ELF-1 (cell line): ENCODE data around the gene CD320.
A peak's percentile ranks its signal among the peaks of the same experiment; 100 is the strongest.
"Not testable (repeated sequence)": the region's sequence is repeated elsewhere in the genome, so short reads cannot be mapped to it uniquely, and the experiment has no call there.

ENCODE experiments used
- DNase-seq: peaks from one replicate; pipeline ENCODE4 v3.0.0-alpha.2; 2016; ENCODE audit warnings: low read depth, low spot score

Gene CD320

DNA sequence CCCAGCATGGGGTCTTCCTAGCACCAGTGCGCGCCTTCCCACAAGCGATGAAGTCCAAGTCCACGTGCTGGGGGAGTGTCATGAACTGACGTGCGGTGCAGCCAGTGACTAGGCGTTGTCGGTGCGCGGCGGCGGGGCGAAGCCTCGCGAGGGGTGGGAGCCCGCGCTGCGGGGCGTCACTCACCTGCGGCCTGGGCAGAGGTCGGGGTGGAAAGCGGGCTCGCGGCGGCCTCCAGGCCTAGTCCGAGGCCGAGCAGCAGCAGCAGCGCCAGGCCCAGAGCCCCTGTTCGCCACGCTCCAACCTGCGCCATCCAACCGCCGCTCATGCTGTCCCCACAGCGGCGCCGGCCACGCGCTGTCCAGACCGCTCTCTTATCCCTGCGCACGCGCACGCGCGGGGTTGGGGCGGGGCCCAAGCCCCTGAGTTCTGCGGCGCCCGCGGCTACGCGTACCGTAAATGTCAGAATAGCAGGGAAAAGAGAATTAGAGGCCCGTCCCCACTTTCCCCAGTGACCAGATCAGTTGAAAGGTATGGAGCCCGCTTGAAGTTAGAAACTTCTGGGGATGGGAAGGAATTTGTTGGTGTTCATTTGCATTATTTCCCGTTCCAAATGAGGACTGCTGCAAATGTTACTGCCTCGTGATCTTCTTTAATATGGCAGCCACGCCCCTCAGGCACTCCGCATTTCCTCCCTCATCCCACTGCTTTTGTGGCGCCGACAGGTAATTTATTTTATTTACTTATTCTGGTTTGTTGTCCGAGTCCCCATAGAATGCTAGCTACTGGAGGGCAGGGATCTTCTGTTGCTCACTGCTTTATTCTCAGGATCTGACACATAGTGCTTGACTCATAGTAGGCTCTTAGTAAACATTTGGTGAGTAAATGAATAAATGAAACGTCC, at the start of gene CD320:
Gene CD320 (minus strand): TSS at position 394 of the 902 bp plus-strand sequence. CDS start 68 bp downstream, at position 326.
- DNase-seq = peak; percentile 94

DNA sequence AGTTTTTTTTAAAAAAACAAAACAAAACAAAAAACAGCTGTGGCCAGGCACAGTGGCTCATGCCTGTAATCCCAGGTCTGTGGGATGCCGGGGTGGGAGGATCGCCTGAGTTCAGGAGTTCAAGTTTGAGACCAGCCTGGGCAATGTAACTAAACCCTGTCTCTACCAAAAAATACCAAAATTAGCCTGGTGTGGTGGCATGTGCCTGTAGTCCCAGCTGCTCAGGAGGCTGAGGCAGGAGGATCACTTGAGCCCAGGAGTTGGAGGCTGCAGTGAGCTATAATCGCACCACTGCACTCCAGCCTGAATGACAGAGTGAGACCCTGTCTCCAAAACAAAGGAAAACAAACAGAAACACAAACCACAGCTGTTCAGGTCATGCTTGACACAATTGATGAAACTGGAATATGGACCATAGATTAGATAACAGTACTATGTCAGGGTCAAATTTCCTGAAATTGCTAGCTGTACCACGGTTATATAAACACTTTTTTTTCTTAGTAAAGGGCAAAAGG, 48.9 kb upstream of the CD320 start:
- DNase-seq = no peak

DNA sequence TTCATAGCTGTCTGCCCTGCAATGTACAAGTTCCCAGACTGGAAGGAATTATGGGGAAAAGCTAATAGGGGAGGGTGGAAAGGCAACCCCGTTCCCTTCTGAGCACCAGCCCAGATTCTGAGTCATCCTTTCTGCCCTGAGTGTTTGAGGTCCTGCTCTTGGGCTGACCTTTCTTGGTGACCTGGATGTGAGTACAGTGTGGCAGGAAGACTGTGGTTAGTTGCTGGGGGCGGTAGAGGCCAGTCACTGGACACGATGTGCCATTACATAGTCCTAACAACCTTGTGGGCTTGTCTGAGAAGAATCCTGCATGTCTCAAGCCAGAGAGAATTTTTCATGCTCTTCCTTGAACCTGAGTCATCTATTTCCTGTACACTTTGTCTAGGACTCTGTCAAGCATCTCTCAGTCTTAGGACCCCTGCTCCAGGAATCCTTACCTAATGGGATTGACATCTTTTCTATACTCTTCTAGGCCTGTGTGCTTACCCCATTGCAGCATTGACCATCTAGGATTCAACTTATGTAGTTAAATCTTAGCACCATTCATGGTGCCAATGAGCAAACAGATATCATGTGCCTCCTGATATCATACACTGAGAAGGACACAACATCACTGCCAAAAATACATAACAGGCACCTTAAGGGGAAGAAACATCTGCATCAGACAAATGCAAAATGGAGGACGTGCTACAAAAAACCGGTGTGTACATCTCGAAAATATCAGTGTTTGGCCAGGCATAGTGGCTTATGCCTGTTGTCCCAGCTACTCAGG, 47.7 kb upstream of the CD320 start:
- DNase-seq = no peak

DNA sequence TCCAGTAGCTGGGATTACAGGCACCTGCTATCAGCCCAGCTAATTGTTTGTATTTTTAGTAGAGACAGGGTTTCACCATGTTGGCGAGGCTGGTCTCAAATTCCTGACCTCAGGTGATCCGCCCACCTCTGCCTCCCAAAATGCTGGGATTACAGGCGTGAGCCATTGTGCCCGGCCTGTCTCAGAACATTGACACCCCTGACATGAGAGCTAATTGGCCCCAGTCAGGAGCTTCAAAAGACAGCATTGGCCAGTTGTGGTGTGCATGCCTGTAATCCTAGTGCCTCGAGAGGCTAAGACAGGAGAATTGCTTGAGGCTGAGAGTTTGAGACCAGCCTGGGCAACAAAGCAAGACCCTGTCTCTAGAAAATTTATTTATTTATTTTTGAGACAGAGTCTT, 44.7 kb upstream of the CD320 start:
- DNase-seq = peak; percentile 57

DNA sequence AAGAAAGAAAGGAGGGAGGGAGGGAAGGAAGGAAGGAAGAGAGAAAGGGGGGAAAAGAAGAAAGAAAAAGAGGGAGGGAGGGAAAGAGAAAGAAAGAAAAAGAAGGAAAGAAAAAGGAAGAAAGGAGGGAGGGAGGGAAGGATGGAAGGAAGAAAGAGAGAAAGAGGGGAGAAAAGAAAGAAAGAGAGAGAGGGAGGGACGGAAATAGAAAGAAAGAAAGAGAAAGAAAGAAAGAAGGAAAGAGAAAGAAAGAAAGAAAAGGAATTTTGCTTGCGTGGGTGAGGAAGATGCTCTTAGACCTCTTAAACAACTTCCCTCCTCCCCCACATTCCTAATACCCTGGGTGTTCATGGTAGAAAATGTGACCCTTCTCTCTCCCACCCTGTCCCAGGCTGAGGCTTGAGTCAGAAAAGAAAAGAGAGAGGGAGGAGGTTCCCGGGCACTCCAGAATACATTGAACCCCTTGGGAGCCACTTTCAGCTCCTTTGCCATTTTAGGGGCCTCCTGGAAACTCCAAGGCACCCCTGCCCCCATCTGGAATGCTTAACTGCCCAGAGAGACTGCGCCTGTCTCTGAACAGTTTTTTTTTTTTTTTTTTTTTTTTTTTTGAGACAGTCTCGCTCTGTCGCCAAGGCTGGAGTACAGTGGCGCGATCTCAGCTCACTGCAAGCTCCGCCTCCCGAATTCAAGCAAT, 44.1 kb upstream of the CD320 start:
- DNase-seq = no peak

DNA sequence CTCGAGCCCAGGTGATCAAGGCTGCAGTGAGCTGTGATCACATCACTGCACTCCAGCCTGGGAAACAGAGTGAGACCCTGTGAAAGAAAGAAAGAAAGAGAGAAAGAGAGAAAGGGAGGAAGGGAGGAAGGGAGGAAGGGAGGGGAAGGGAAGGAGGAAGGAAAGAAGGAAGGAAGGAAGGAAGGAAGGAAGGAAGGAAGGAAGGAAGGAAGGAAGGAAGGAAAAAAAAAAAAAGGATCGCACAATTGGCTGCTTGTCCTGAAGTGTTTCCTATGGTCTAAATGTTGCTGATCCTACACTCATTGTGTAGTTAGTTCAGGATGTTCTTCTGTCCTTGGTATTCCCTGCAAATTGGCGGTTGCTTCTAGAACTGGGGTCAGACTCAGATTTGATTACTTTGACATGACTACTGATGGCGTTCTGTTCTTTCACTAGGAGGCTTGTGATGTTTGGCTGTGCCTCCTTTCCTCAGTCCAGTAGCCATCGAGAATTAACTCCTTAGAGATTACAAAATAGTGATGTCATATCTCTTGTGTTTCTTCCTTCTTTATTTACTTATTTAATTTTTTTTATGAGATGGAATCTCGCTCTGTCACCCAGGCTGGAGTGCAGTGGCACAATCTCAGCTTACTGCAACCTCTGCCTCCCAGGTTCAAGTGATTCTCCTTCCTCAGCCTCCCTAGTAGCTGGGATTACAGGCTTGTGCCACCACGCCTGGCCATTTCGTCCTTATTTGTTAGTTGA, 41.6 kb upstream of the CD320 start:
- DNase-seq = not testable (repeated sequence)

DNA sequence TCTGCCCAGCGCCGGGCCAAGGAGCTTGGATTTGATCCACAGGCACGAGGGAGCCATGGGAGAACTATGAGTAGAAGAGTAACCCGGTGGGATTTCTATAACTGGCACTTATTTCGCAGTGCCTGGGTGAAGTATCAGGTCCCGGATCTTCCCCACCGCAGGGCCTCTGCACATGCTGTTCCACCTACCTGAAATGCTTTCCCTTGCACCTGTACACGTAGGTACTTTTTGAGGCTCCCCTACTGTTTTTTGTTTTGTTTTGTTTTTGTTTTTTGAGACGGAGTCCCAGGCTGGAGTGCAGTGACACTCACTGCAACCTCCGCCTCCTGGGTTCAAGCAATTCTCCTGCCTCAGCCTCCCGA, 35.3 kb upstream of the CD320 start:
- no peak for DNase-seq

DNA sequence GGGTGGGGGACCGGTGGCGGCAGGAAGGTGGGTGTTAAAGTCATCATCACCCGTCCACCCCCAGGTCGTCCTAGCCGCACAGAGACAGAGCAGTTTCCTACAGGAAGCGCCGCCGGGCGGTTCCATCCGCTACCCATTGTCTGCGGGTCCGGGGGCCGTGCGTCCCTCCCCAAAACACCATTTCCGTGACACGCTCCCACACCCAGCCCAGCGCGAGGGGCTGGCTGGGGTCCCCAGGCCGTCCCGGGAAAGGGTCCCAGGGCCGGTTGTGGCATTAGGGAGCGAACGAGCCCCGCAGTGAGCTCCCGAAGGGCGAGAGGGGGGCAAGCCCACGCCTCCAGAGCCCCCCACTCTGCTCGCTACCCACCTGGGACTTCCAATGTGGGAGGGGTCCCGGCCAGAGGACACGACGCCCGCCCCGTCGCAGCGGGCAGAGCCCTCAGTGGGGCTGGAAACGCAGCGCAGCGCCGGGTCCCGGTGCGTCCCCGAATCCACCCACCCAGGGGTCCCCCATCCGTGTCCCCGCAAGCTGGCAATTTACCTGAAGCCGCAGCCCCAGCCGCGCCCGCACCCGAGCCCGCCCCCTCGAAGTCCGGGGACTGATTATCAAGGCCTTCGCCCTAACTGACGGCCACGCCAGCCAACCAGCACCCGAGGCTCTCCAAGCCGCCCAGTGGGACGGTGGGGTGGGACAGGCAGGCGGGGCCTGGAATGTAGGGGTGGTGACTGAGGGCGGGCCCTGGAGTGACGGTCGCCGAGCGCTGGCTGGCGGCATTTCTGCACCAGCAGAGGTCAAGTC, 34.7 kb upstream of the CD320 start, which contains the start of gene KANK3:
Gene KANK3 (minus strand): TSS at position 579 of the 799 bp plus-strand sequence. CDS start 5,434 bp downstream, outside the sequence.
- DNase-seq = peak; percentile 96

DNA sequence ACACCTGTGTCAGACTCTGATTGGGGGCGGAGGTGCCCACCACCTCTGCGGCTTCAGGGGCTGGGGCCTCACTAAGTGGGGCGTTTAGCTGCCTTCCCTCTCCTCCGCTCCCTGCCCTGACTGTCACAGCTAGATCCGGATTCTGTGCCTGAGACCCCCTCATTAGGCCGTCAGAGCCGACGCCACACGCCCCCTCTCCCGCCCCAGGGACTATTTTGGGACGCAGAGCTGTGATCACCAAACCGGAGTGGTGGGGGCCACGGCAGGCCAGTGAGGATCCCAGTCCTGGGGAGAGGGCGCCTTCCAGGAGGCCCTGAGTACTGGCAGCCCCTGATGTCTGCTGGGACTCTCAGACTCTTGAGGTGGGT, 34.1 kb upstream of the CD320 start:
- no peak for DNase-seq

DNA sequence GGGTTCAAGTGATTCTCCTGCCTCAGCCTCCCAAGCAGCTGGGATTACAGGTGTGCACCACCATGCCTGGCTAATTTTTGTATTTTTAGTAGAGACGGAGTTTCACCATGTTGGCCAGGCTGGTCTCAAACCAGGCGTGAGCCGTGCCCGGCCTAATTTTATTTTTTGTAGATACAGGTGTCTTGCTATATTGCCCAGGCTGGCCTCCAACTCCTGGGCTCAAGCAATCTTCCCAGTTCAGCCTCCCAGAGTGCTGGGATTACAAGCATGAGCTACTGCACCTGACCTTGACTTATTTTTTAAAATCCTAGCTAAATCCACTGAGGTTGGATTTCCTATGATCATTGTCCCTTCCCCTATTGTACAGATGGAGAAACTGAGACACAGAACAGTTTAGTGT, 33.3 kb upstream of the CD320 start:
- DNase-seq = not testable (repeated sequence)

DNA sequence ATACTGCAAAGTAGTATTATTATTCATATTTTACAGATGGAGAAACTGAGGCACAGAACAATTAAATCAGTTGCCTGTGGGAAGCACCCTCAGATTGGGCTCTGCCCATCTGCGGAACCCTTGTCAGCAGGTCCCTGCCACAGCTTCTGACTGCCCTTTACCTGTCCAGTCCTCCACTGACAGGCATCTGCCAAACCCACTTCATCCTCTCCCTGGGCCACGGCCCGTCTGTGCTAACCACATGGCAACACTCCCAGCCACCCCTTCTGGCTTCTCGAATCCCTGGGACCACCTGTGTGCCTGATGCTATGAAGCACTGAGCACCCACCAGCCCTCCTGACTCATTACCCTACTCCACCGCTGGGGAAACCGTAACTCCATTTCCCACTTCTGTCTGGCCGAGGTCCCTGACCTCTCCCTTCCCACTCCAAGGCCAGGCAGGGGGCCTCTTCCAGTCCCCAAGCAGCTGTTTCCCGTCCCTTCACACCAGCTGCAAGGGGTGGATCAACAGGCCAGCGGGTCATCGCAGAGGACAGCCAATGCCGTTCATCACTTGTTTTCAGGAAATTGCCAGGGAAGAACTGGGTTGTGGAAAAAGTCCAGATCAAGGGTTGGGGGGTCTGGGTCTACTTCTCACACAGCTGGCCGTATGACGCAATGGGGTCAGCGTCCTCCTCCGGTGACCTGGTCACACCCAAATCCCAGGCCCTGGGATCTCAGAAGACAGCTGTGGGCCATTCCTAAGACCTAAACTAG, 32.4 kb upstream of the CD320 start:
- peak; percentile 65 for DNase-seq

DNA sequence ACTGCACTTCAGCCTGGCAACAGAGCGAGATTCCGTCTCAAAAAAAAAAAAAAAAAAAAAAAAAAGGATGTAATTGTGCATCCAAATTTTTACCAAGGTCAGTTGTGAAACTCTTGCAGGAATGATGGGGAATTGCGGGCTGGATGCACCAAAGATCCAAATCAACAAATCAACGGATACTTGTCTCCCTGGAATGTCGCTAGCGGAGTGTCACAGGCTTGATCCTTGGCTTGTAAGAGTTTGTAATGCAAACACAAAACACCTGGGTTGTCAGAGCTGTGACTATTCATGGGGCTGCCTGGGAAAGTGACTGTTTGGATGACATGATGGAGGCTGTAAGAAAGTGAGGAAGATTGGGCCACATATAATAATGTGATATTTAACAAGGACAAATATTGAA, 30.7 kb upstream of the CD320 start:
- no peak for DNase-seq

DNA sequence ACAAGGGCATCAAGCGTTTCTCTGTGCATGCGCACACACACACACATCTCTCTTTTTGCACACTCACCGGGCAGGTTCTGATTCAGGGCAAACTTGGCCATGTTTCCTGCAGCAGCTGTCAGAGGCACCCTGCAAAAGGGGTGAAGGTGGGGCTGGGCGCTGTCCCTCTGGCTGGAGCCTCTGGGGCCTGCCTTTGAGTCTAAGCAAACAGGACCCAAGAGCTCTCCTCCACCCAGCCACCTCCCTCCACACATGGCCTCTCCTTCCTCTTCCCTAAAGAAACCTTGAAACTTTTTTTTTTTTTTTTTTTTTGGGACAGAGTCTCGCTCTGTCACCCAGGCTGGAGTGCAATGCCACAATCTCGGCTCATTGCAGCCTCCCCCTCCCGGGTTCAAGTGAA, 29.6 kb upstream of the CD320 start:
- no peak for DNase-seq

DNA sequence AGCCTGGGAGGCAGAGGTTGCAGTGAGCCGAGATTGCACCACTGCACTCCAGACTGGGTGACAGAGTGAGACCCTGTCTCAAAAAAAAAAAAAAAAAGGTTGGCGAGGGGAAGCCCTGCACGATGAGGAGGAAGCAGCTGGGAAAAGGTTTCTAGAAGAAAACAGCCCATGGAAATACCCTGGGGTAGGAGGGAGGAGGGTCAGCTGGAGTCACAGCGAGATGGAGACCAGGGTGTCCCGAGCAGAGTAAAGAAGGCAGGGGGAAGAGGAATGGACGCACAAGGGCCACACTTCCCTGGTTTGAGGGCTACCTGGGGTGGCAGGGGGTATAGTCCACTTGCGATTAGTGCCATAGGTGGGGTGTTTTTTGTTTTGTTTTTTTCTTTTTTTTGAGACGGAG, 28.5 kb upstream of the CD320 start:
- no peak for DNase-seq

DNA sequence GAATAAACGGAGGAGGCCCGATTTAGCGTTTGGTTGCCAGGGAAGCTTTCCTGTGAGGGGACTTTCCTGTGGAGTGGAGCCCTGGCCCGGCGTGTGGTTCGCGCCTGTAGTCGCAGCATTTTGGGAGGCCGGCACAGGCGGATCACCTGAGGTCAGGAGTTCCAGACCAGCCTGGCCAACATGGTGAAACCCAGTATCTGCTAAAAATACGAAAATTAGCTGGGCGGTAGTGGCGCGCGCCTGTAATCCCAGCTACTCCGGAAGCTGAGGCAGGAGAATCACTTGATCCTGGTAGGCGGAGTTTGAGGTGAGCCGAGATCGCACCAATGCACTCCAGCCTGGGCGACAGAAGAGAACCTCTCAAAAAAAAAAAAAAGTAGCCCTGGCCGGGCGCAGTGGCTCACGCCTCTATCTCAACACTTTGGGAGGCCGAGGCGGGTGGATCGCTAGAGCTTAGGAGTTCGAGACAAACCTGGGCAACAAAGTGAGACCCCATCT, 28.0 kb upstream of the CD320 start:
- DNase-seq = peak; percentile 61

DNA sequence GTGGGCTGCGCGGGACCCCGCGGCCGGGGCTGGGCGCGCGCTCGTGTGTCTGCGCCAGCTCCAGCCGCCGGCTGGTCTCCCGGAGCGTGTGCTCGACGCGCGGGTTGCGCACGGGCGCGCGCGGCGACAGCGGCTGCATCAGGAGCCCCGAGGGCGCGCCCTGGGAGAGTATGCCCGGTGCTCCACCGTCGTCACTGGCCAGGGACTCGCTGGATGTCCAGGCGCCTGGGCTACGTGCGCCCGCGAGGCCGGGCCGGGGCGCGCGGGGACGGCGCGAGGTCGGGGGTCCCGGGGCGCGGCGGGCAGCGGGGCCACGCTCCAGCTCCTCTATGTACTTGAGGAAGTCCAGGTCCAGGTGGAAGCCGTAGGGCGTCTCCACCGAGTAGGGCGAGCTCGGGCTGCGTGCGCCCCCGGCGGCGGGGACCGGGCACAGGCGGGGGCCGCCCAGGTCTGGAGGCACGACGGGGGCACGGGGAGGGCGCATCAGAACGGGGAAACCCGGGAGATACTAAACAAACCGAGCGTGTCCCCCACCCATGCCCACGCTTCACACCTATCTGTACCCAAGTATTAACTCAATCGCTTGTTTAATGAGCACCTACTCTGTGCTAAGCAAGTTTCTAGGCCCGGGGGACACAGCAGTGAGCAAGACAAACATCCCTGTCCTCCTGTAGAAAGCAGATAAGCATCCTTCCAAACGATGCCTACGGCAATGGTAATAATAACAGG, 27.3 kb upstream of the CD320 start:
- no peak for DNase-seq

DNA sequence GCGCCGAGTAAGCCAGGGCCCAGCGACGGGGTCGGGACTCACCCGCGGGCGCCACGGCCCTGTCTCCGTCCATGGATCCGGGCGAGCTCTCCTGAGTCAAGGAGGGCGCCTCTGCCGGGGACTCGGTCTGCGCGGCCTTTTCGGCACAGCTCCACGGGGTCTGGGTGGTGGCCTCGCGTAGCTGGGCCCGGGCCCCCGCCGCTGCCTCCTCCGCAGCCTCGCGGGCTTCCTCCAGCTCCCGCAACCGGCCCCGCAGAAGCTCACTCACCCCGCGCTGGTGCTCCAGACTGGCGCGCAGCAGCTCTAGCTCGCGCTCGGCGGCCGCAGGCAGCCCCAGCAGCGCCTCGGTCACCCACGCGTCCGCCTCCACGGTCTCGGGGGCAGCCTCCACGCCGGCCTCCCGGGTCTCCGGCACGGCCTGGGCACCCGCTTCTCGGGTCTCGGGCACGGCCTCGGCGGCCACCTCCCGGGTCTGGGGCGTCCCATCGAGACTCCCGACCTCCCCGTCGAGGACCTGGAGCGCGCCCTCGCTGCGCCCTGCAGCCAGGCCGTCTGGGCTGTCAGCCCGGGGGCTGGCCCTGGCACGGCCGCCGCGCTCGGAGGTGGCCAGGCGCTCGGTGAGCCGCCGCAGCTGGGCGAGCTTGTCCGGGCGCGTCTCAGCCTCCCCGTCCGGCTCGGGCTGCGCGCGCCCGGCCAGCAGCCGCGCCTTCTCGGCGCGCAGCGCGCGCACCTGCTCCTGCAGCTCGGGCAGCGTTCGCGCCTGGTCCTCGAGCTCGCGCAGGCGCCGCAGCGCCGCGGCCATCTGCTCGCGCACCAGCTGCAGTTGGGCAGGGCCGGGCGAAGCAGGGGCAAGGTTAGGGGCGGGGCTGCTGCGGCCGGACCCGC, 26.5 kb upstream of the CD320 start:
- DNase-seq = peak; percentile 83
